GM23338 (cell line): ENCODE measurements around the gene ATP9B.
A peak's percentile ranks its signal among the peaks of the same experiment; 100 is the strongest.

ENCODE experiments used
- CREB1 ChIP-seq: fragments of 250-450 bp; sonication (Bioruptor Pico); IDR thresholded peaks from 2 replicates; pipeline ENCODE4 v1.5.0; 2020; ENCODE audit warnings: low read depth, mild to moderate bottlenecking, moderate library complexity
- CTCF ChIP-seq, 2 experiments: fragments of 200-600 bp in 1 of 2; sonication (generic) in 1 of 2; conservative IDR thresholded peaks; 2 replicates each; pipeline versions ENCODE4 v1.5.1 to v1.6.1; 2016 to 2017; ENCODE audit warnings: antibody characterized with exemption in 2 of 2, low read depth in 2 of 2, mild to moderate bottlenecking in 2 of 2, moderate library complexity in 1 of 2
- EZH2 ChIP-seq: fragments of 200-600 bp; sonication (generic); IDR thresholded peaks from one replicate; pipeline ENCODE4 v1.8.0; 2017; ENCODE audit warnings: antibody characterized with exemption, mild to moderate bottlenecking, low read depth; ENCODE audit not compliant: unreplicated experiment
- EZH2phosphoT487 ChIP-seq: fragments of 200-600 bp; sonication (generic); IDR thresholded peaks from one replicate; pipeline ENCODE4 v1.8.1; 2018; ENCODE audit warnings: antibody characterized with exemption; ENCODE audit not compliant: unreplicated experiment
- JUNB ChIP-seq: IDR thresholded peaks from one replicate; pipeline ENCODE4 v1.6.1; 2016; ENCODE audit warnings: antibody characterized with exemption; ENCODE audit not compliant: unreplicated experiment
- NANOG ChIP-seq: IDR thresholded peaks from 2 replicates; pipeline ENCODE4 v1.6.1; 2016; ENCODE audit warnings: antibody characterized with exemption, borderline replicate concordance
- POLR2AphosphoS5 ChIP-seq: IDR thresholded peaks from 2 replicates; pipeline ENCODE4 v1.6.1; 2016; ENCODE audit warnings: antibody characterized with exemption, low read depth
- REST ChIP-seq: IDR thresholded peaks from one replicate; pipeline ENCODE4 v1.6.1; 2018; ENCODE audit warnings: antibody characterized with exemption; ENCODE audit not compliant: unreplicated experiment
- ZNF331 ChIP-seq: fragments of 250-450 bp; sonication (Bioruptor Pico); IDR thresholded peaks from 2 replicates; pipeline ENCODE4 v1.5.0; 2020; ENCODE audit warnings: low read depth, mild to moderate bottlenecking, moderate library complexity
- ZNF462 ChIP-seq: fragments of 250-450 bp; sonication (Bioruptor Pico); IDR thresholded peaks from 2 replicates; pipeline ENCODE4 v1.5.0; 2020; ENCODE audit warnings: mild to moderate bottlenecking, moderate library complexity
- TF ChIP-seq, protein P1 (sequence below): IDR thresholded peaks from 2 replicates; pipeline ENCODE4 v1.6.1; 2016; ENCODE audit warnings: antibody characterized with exemption

GRCh38 chr18:79397830-79398761 lies 328.9 kb downstream of the ATP9B start:
- TF ChIP-seq CTCF (conservative IDR thresholded peaks at IDR 0.05; ENCODE audit: low read depth in 2 of 2) (no peak), JUNB (no peak), EZH2 (peak; percentile 25), ZNF462 (no peak), POLR2AphosphoS5 (no peak), EZH2phosphoT487 (no peak), CREB1 (CRISPR knock-in tag) (no peak), REST (no peak), NANOG (no peak), ZNF331 (no peak)
- TF ChIP-seq, protein P1, sequence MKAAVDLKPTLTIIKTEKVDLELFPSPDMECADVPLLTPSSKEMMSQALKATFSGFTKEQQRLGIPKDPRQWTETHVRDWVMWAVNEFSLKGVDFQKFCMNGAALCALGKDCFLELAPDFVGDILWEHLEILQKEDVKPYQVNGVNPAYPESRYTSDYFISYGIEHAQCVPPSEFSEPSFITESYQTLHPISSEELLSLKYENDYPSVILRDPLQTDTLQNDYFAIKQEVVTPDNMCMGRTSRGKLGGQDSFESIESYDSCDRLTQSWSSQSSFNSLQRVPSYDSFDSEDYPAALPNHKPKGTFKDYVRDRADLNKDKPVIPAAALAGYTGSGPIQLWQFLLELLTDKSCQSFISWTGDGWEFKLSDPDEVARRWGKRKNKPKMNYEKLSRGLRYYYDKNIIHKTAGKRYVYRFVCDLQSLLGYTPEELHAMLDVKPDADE = no peak
